H54 (cell line): Measurements from ENCODE around the gene CCDC93.
A peak's percentile ranks its signal among the peaks of the same experiment; 100 is the strongest.

Experiments
- DNase-seq: peaks from one replicate; pipeline ENCODE4 v3.0.0; 2011; ENCODE audit warnings: low spot score, mixed read lengths; ENCODE audit not compliant: insufficient read length
- FAIRE-seq: peaks from 3 replicates; lab custom pipeline; 2011; peaks lifted over from hg19 to GRCh38; lab: Jason Lieb, UNC
- POLR2A ChIP-seq: IDR thresholded peaks from 2 replicates; pipeline ENCODE4 v1.6.1; 2011; ENCODE audit warnings: low read depth, mild to moderate bottlenecking, low read length

The CCDC93 gene

DNA sequence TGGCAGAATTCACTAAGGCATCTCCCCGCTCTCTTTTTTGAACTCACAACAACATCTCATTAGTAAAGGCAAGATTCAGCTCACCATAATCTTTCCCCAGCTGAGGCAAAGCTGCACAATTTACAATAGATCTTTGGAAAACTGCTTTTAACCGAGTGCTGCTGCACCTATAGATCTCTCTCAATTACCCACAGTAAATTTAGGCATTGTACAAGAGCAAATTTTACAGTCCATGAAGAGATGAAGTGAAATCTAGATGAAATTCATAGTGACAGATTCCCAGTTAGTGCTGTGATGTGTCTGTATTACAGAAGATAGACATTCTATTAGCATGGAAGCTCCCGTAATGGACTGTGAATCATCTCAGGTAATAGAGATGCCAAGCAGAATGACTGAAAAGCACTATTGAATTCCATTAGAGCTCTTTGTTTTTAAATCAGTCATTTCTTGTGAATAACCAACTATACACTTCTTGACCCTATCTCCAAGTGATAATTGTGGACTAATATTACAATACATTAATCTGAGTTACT, 38.0 kb upstream of the CCDC93 start:
- TF ChIP-seq POLR2A = no peak
- FAIRE-seq (no peak), DNase-seq (no peak)

DNA sequence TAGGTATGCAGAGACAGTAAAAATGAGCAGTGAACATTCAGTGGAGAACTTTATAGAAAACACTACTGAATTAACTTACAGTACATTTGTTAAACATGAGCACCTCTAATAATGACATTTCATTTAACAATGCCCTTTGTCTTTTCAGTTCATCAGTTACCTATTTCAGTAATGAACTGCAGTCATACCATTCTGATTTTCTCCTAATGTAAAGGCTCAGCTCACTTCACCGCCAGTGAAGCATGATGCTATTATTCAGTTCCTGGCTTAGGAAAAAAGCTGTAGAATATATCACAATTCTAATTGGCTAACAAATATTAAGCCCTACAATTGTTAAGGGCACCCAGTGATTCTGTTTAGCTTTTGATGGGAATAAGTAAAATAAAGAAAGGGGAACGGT, 37.1 kb upstream of the CCDC93 start:
- no peak for TF ChIP-seq POLR2A
- no peak for DNase-seq
- FAIRE-seq = no peak

DNA sequence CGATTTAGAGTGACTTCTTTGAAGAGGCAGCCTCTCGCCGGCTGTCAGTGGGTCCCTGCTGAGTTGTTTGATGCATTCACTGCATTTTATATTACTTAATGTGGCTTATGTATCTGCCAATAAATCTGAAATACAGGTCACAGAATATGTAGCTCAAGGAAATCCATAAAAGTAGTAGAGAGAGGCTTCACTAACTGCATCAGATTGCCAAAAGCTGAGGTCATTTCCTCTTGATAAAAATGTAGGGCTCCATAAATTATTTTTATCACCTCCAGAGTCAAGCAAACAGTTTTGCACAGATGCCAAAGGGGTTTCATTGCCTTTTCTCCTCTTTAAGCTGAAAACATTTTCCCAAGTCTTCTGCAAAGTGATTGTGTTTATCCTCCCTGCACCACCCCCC, 36.5 kb upstream of the CCDC93 start:
- no peak for TF ChIP-seq POLR2A
- FAIRE-seq = peak; percentile 15
- DNase-seq = no peak

DNA sequence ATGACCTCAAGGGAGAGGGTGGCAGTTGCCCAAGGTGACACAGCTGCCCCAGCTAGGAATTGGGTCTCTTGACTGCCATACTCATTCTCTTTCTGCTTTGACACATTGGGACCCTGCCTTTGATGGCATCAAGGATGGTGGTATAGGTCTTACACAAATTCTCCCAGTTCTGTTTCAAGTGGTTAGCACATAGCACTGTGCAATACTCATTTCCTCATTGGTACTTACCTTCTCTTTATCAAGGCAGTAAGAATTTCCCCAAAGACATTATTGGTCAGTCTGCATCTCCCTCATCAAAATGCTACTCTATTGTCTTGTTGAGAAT, 35.9 kb upstream of the CCDC93 start:
- DNase-seq (no peak), FAIRE-seq (peak; percentile 6)
- no peak for TF ChIP-seq POLR2A

DNA sequence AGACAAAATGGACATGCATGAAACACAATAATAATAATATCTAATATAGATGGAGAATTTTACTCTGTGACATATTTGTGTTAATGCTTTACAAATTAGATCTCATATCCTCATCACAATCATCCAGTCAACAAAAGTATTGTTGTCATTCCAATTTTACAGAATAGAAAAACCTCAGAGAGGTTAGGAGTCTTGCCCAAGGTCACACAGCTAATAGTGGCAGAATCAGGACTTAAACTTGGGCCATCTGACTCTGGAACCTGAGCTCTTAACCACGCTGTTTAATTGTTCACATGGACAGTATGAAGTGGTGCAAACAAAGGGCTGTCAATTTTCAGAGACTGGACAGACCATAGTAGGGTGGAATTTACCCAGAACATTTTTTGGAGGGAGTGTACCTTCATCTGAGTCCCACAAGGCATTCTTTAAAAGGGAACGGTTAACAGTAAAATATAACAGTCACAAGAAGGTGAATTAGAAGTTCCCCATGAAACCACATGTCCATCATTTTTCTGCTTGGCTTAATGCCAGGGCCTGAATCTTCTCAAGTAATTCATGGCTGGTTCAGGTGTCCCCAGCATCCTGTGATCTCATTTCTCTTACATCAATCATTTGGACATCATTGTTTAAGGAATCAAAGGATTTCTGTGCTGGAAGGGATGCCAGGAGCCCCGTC, 35.4 kb upstream of the CCDC93 start:
- peak; percentile 33 for FAIRE-seq
- no peak for DNase-seq
- TF ChIP-seq POLR2A = no peak

DNA sequence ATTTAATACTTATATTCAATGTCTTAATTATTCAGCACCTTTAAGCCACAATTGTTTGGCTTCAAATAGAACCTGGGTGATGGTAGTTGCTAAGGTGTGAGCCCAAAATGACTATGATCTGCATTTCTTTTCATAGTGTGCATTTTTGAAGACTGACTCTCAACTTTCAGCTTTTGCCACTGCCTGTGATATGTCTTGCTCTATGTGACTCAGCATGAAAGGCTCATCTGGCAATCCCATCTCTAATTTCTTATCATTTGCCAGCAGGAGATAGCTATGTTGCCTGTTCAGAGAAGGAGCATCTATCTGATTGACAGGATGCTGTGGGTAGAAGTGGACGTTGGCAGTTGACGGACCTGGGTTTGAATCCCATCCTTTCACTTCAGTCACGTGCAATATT, 34.5 kb upstream of the CCDC93 start:
- DNase-seq = no peak
- no peak for FAIRE-seq
- no peak for TF ChIP-seq POLR2A

DNA sequence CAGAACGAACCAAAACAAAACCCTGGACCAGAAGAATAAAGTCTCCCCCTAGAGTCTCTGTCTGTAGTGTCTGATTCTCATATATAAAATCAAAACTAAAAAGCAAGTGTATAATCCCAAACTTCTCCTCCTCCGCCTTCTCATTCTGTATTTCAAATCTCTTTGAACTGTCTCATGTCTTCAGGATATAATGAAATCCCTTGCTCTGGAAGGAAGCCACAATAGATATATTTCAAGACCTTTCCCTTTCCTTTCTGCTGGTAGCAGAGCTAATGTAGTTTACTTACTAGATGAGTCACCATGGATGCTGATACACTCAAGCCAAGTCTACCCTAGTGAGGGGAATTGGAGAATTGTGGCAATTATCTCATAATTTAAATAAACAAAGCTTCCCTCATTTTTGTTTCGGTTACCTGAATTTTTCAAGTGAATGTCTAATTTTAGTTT, 33.5 kb upstream of the CCDC93 start:
- DNase-seq (no peak), FAIRE-seq (peak; percentile 30)
- no peak for TF ChIP-seq POLR2A

DNA sequence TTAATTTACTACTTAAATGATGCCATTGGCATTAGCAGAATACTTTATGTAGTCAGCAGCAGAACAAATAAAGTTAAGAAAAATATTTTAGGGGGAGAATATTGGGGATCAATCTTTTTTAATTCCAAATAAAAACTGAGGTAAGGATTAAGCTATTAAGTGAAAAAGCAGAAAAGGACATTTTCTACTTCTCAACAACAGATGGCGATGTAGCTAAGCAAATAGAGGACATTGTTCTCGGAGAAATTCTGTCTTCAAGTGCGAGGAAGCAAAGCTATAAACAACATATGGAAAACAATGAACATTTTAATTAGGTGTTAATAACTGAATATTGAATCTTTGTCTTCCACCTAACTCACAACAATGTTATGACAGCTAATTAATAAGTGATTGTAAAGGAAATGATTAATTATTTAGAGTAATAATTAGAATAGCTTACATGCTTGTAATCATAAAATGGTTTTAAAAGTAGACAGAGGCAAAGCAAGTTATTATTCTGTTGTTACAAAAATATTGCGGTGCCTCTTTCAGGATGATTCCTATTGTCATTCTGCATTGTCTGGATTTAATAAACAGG, 32.9 kb upstream of the CCDC93 start:
- FAIRE-seq = peak; percentile 36
- no peak for TF ChIP-seq POLR2A
- no peak for DNase-seq

DNA sequence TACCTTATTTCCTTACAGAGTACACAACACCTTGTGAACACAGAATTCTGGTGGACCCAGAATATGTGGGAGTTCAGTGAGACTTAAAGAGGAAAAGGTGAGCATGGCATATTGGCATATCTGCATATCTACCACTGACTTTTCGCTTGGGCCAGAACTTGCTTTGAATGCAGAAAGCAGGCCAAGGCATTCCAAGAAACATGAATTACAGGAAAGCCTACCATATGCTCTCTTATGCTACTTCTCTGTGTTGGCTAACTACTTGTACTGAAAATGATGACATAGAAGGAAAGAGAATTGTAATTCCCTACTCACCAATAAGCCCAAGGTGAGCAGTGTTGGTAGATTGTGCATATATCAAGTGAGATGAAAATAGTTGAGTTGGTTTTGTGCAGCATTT, 31.4 kb upstream of the CCDC93 start:
- FAIRE-seq = peak; percentile 38
- DNase-seq = no peak
- TF ChIP-seq POLR2A = no peak

DNA sequence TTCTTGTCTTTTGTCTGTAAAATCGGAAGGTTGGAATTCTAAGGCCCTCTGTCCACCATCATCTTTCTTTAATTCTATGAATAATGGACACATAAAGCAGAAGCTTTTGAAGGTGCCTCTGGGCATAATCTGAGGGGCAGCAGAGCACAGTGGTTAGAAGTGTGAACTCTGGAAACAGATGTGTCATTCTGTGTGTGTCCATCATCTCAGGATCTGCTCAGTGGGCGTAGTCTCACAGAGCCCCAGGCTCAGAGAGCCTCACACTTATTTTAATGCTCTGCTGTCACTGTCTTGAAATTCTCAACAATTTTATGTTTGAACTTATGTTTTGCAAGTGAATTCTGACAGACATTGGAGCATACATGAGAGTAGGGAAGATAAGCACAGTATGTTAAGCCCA, 31.0 kb upstream of the CCDC93 start:
- no peak for TF ChIP-seq POLR2A
- DNase-seq (no peak), FAIRE-seq (no peak)

DNA sequence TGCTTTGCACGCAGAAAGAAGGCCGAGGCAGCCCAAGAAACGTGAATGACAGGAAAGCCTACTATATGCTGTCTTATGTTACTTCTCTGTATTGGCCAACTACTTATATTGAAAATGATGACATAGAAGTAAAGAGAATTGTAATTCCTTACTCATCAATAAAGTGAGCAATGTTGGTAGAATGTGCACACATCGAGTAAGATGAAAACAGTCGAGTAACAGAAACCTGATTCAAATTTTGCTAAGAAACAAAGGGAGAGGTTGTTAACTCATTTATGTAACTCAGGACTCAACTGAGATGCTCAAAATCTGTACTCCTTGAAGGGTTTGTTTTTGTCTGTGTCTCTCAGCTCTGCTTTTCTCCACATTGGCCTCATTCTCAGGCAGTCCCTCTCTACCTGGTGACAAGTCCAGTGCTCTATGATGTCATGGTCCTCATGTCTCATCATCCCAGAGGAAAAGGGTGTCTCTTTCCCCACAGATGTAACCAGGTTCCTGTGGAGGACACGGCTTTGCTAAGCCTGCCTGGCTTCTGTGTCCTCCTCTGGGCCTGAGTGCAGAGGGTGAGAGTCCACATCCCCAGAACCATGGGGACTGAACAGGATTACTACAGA, 30.3 kb upstream of the CCDC93 start:
- DNase-seq (no peak), FAIRE-seq (no peak)
- no peak for TF ChIP-seq POLR2A

DNA sequence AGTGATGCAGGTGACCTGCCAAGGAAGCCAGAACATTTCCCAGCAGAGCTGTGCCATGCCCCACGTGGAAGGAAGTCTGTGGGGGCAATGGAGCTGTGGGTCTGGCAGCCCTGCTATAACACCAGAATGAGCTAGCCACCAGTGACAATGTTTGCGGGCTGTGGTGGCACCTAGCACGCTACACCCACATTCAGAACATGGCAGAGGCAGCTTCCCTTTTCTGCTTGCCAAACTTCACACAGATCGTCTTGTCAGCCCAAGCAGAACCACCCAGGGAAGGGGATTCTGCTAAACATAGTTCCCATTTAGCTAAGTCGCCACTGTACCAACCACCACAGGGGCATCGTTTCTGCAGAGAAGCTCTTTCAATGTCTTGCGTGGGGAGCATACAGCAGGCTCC, 27.0 kb upstream of the CCDC93 start:
- no peak for FAIRE-seq
- no peak for TF ChIP-seq POLR2A

DNA sequence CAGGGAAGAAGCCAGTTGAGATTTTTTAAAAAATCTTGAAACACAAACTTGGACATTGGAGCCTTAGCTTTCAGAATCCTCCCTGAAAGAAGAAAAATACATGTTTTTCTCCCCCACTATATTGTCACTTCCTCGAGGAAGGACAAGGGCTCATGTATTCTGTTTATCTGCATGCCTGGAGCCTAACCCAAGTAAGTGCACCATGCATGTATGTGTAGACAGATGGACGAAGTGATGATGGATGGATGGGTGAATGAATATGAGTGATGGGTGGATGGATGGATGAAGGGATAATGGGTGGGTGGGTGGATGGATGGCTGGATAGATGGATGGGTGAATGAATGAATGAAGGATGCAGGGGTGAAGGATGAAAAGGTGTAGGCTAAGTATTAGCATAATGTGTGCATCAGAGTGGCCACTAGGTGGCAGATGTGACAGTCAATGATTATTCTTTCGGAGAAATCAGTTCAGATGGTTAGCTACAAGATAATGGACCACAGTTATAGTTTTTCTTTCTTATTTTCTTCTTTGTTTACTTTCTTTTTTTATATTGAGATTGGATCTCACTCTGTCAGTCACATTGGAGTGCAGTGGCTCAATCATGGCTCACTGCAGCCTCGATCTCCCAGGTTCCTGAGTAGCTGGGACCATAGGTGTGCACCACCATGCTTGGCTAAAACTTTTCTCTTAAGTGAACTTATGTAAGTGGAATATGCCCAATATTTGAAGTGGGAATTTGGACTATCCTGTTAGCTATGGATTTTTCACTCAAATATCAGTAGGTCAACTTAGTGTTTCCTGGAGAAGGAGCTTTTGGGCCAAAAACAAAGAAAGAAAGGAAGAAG, 18.5 kb upstream of the CCDC93 start:
- FAIRE-seq = peak; percentile 95
- no peak for TF ChIP-seq POLR2A
- DNase-seq = no peak

More for the DNA sequence above, 27.0 kb upstream of the CCDC93 start:
- no peak for DNase-seq

DNA sequence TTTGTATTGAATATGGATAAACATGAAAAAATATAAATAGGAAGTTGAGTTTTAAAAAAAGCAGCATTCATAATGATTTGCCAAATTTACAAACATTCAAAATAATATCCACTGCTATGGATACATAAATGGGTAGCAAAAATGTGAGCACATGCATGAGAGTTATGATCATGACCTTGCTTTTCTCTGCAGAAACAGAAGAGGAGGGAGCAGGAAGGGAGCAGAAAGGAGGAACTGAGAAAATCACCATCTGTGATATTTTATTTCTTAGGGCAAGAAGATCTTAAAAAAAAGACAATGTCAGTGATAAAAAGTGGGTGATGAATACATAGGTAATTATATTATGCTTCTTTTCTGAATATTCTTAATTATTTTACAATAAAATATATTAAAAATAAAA, 17.7 kb upstream of the CCDC93 start:
- FAIRE-seq (no peak), DNase-seq (no peak)
- no peak for TF ChIP-seq POLR2A
